Measurements from ENCODE around the gene ERCC6L2.

Gene ERCC6L2

GRCh38 chr9:95864852-95865580, 10.5 kb upstream of the ERCC6L2 start:
- DNase-seq = no peak

- no peak for DNase-seq
Observed at GRCh38 chr9:95870352-95870751, 5.1 kb upstream of the ERCC6L2 start.

GRCh38 chr9:95870906-95871305, 4.6 kb upstream of the ERCC6L2 start:
- no peak for DNase-seq

- no peak for DNase-seq
Observed at GRCh38 chr9:95874303-95874988, 1.0 kb upstream of the ERCC6L2 start.

- peak; percentile 62 for DNase-seq
Observed at GRCh38 chr9:95874989-95875304, 544 bp upstream of the ERCC6L2 start.

GRCh38 chr9:95876138-95876444, 600 bp downstream of the ERCC6L2 start:
- no peak for DNase-seq

GRCh38 chr9:95876595-95876994, 1.1 kb downstream of the ERCC6L2 start:
- DNase-seq = peak; percentile 33

GRCh38 chr9:95877984-95878383, 2.5 kb downstream of the ERCC6L2 start:
- no peak for DNase-seq

- no peak for DNase-seq
Observed at GRCh38 chr9:95879591-95879990, 4.1 kb downstream of the ERCC6L2 start.

GRCh38 chr9:95880021-95880690, 4.7 kb downstream of the ERCC6L2 start:
- DNase-seq = peak; percentile 48

- DNase-seq = peak; percentile 39
Observed at GRCh38 chr9:95887926-95888497, 12.5 kb downstream of the ERCC6L2 start.

- DNase-seq = no peak
Observed at GRCh38 chr9:95890594-95890993, 15.1 kb downstream of the ERCC6L2 start.

- no peak for DNase-seq
Observed at GRCh38 chr9:95891067-95891671, 15.7 kb downstream of the ERCC6L2 start.

- DNase-seq = no peak
Observed at GRCh38 chr9:95892690-95893089, 17.2 kb downstream of the ERCC6L2 start.

GRCh38 chr9:95896580-95896979, 21.1 kb downstream of the ERCC6L2 start:
- DNase-seq = no peak

- DNase-seq = no peak
Observed at GRCh38 chr9:95901506-95901905, 26.0 kb downstream of the ERCC6L2 start.

- DNase-seq = no peak
Observed at GRCh38 chr9:95903398-95903797, 27.9 kb downstream of the ERCC6L2 start.

- DNase-seq = peak; percentile 12
Observed at GRCh38 chr9:95907794-95908193, 32.3 kb downstream of the ERCC6L2 start.

- DNase-seq = no peak
Observed at GRCh38 chr9:95910023-95910707, 34.7 kb downstream of the ERCC6L2 start.

GRCh38 chr9:95910770-95911340, 35.4 kb downstream of the ERCC6L2 start:
- DNase-seq = no peak

GRCh38 chr9:95912773-95913172, 37.3 kb downstream of the ERCC6L2 start:
- DNase-seq = no peak

GRCh38 chr9:95920017-95920416, 44.5 kb downstream of the ERCC6L2 start:
- no peak for DNase-seq

- DNase-seq = no peak
Observed at GRCh38 chr9:95923794-95924193, 48.3 kb downstream of the ERCC6L2 start.
